Lower leg skin (tissue), 4 donors: ENCODE measurements around the gene PPP2R5A. TPM values are rescaled to one million over a fixed set of nuclear protein-coding genes. Genes with fewer than 3 reads are reported as not detected.

Experiments used
- DNase-seq, 2 donors: peaks; one replicate each; pipeline ENCODE4 v3.0.0-alpha.2; 2019; ENCODE audit warnings: low spot score in 2 of 2
- H3K4me3 ChIP-seq: fragments of 200-600 bp; sonication (generic); 2 replicates; pipeline ENCODE4 v1.5.1; 2017; ENCODE audit warnings: mild to moderate bottlenecking, low read depth; ENCODE audit not compliant: poor library complexity, severe bottlenecking
- POLR2A ChIP-seq, 2 donors: fragments of 450-650 bp; IDR thresholded peaks; one replicate each; pipeline ENCODE4 v1.6.1; 2016 to 2017; ENCODE audit warnings: antibody characterized with exemption in 2 of 2, mild to moderate bottlenecking in 1 of 2, moderate library complexity in 1 of 2
- WGBS, 2 donors: methylation state at CpG; one replicate each; pipeline ENCODE4 v1.1.5; 2018; 5-methylcytosine and 5-hydroxymethylcytosine counted together
- intact Hi-C: fragments of 100-400 bp; cut with DNase I; formaldehyde crosslinking; loops from one replicate; pipeline ENCODE4 v1.15.0; 2023; ENCODE audit warnings: low total_unique reads
- total RNA-seq, 4 donors: library from RNA; depleted of rRNA; stranded (reverse); fragments of >200 nt; gene quantifications; one replicate each; pipeline ENCODE4 v1.1.0, GENCODE V29; 2016
- TF ChIP-seq, protein P1 (sequence below), 3 donors: fragments of 450-650 bp; IDR thresholded peaks; one replicate each; pipeline ENCODE4 v1.5.1; 2016; ENCODE audit warnings: antibody characterized with exemption in 3 of 3, mild to moderate bottlenecking in 3 of 3, moderate library complexity in 2 of 3

The PPP2R5A gene
- total RNA-seq, 4 donors from 2014 or later: 34.9 to 57.6 (median 53.2) TPM

DNA sequence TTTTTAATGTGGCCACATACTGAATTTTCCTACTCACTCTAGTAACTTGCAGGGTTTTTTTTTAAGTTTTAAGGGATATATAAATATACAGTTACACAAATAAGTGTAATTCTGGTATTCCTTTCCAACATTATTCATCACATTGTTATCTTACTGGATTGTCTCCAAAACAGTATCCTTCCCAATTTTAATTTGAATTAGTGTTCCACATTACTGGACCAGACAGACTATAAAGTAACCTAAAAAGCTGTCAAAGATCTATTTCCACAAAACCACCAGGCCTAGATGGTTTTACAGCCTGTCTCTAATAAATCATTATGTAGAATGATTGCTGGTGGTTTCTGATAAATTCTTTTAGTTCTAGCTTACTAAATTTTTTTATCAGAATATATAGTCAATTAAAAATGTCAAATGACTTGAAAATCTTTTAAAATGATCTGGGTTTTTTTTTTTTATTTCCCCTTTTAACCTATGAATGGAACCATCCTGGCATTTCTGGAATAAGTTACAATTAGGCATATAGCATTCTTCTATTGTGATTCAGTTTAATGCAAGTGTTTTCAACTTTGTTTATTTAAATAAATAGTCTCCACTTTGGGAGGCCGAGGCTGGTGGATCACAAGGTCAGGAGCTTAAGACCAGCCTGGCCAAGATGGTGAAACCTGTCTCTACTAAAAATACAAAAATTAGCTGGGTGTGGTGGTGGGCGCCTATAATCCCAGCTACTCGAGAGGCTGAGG is 70.2 kb downstream of the PPP2R5A start:
- intact Hi-C loops: no loop called here
- WGBS, 2 donors: 97 to 99% methylated on average over 3 of the region's 3 CpGs

DNA sequence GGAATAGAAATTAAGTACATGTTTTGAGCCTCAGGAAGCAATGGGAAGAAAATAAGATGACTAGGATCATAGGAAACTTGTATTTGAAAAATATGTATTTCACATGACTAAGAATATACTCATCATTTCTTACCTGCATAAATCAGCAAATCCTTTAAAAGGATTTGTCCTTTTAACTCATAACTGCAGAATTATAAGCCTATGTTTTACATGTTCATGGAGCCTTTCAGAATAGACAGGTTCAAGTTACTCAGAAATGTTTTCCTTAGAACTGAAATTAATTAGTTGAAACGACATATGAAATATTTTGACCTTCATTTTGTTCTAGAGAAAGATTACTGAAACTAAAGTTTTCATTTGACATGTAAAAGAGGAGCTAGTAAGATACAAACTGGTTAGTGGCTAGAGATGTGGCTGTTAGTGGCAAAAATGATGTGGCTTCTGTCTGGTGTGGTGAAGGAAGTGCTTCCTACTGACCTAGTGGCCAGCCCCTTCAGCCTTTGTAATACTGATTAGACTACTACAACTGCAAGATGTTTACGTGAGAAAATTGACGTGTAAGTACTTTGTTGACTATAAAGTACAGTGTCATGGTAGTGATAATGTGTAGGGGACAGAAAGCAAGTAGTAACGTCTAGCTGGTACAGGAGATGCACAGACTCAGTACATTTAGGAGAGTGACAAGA is 74.7 kb downstream of the PPP2R5A start:
- H3K4me3 ChIP-seq: no peak overlapping the region
- TF ChIP-seq POLR2A (IDR thresholded peaks at IDR 0.05): no peak
- no peak for DNase-seq
- WGBS, 2 donors: 83 to 86% methylated on average over 4 of the region's 4 CpGs
- intact Hi-C loops: no loop called here

More for the DNA sequence above, 70.2 kb downstream of the PPP2R5A start:
- no peak overlapping the region for H3K4me3 ChIP-seq
- no peak for DNase-seq
- TF ChIP-seq, protein P1, sequence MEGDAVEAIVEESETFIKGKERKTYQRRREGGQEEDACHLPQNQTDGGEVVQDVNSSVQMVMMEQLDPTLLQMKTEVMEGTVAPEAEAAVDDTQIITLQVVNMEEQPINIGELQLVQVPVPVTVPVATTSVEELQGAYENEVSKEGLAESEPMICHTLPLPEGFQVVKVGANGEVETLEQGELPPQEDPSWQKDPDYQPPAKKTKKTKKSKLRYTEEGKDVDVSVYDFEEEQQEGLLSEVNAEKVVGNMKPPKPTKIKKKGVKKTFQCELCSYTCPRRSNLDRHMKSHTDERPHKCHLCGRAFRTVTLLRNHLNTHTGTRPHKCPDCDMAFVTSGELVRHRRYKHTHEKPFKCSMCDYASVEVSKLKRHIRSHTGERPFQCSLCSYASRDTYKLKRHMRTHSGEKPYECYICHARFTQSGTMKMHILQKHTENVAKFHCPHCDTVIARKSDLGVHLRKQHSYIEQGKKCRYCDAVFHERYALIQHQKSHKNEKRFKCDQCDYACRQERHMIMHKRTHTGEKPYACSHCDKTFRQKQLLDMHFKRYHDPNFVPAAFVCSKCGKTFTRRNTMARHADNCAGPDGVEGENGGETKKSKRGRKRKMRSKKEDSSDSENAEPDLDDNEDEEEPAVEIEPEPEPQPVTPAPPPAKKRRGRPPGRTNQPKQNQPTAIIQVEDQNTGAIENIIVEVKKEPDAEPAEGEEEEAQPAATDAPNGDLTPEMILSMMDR (IDR thresholded peaks at IDR 0.05): no peak
- no peak for TF ChIP-seq POLR2A (IDR thresholded peaks at IDR 0.05)

DNA sequence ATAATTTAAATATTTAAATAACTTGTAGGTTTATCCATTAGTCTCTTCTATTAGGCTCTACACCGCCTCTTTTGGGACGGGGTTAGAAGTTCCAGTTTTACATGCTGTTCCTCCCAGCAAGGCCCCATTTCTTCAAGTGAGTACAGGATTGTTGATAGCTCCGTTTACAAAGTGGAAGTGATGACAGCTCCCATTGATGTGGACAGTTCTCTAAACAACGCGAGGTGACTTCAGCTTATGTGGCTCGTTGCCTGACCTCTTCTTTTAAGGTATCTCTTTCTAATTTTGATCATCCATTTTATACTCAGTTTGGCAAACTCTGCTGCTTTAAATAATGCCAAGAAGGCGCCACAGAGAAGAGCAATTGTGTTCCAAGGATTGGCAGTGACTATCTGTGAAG is 79.8 kb downstream of the PPP2R5A start:
- no peak for DNase-seq
- intact Hi-C loops: no loop called here
- TF ChIP-seq, protein P1 (IDR thresholded peaks at IDR 0.05): no peak
- TF ChIP-seq POLR2A (IDR thresholded peaks at IDR 0.05): no peak
- no peak overlapping the region for H3K4me3 ChIP-seq
- WGBS, 2 donors: 73% methylated on average over 7 of the region's 7 CpGs

DNA sequence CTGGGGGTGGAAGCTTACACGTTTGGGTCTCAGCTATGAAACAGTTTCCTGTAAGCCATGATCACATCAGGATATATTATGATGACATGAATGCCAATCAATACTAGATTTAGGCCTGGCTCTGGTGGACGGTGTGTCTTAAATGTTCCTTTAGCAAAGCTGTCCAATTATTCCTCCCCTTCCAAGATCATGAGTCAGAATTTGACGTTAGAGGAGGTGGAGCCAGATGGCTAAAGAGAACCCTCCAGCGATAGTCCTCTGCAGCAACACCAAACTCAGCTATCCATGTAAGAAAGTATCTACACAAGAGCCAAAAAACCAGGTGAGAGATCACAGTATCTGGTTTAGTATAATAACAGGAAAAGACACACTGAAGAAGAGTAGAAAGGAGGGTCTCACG is 81.7 kb downstream of the PPP2R5A start:
- no peak for DNase-seq
- intact Hi-C loops: no loop called here
- TF ChIP-seq, protein P1 (IDR thresholded peaks at IDR 0.05): no peak
- TF ChIP-seq POLR2A (IDR thresholded peaks at IDR 0.05): no peak
- H3K4me3 ChIP-seq: no peak overlapping the region
- WGBS, 2 donors: 44 to 49% methylated on average over 5 of the region's 5 CpGs

DNA sequence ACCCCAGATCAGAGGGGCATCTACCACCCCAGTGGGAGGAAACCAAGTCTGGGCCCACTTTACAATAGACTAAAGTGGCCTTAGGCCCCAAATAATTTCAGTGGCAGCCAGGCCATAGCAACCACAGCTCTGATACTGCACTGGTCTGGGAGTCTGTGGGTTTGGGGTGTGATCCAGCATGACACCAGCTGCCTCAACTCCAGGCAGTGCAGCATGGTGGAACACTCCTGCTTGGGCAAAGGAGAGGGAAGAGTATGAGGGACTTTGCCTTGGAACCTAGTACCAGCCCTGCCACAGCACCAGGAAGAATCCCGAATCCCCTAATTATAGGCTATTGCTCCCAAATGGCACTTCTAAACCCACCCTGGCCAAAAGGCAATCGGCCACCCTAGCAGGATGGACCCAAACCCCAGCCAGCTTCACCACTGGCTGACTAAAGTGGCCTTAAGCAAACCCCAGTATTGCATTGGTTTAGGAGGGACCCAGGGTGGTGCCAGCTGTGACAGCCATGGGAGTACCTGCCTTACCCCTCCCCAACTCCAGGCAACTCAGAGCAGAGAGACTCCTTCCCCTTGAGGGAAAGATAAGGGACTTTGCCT is 82.4 kb downstream of the PPP2R5A start:
- intact Hi-C loops: no loop called here
- WGBS, 2 donors: 80% methylated on average over 2 of the region's 2 CpGs; no CpG with 5 or more reads in 1 of the 2 donors
- no peak for DNase-seq
- no peak overlapping the region for H3K4me3 ChIP-seq
- TF ChIP-seq, protein P1 (IDR thresholded peaks at IDR 0.05): no peak
- no peak for TF ChIP-seq POLR2A (IDR thresholded peaks at IDR 0.05)

DNA sequence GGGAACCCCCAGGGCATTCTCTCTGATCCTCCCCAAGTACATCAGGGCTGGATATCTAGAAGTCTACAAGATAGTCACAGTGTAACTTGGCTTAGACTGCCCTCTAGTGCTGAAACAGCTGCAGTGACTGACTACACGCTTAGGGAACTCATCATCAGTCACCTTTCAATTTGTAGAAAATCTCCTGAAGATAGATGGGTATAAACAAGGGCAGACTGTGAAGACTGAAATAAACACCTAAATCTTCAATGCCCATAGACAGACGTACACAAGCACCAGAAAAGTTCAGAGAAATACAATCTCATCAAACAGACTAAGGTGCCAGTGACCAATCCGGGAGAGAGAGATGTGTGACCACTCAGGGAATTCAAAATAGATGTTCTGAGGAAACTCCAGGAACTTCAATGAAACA is 82.9 kb downstream of the PPP2R5A start:
- H3K4me3 ChIP-seq: no peak overlapping the region
- WGBS, 2 donors: 69 to 72% methylated on average over 3 of the region's 3 CpGs
- DNase-seq: peak in 1 of 2 donors; percentile 62
- intact Hi-C loops: no loop called here
- no peak for TF ChIP-seq POLR2A (IDR thresholded peaks at IDR 0.05)
- TF ChIP-seq, protein P1 (IDR thresholded peaks at IDR 0.05): peak in 1 of 3 donors; percentile 66
